NCI-H748 treated with DMSO at 0.1 percent for 48 hours (cell line): ENCODE results near the gene RHOF.

ENCODE experiments used
- DNase-seq: peaks from one replicate; lab custom pipeline; 2025; lab: John Stamatoyannopoulos, UW

Gene RHOF

DNA sequence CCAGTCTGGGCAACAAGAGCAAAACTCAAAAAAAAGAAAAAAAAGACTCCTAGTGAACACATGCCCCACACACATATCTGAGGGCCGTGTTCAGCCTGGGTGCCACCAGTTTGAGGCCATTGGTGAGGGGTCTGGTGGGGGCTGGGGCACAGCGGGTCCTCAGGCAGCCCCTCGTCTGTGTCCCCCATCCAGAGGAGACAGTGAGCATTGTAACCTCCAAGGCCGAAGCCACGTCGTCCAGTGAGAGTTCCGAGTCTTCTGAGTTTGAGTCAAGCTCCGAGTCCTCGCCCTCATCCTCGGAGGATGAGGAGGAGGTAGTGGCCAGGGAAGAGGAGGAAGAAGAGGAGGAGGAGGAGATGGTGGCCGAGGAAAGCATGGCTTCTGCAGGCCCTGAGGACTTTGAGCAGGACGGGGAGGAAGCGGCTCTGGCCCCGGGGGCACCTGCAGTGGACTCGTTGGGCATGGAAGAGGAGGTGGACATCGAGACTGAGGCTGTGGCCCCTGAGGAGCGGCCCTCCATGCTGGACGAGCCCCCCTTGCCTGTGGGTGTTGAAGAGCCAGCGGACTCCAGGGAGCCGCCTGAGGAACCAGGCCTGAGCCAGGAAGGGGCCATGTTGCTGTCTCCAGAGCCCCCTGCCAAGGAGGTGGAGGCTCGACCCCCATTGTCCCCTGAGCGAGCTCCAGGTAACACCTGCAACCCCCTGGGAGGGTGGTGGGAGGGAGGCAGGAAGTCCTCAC, 25.9 kb upstream of the RHOF start:
- DNase-seq = no peak

DNA sequence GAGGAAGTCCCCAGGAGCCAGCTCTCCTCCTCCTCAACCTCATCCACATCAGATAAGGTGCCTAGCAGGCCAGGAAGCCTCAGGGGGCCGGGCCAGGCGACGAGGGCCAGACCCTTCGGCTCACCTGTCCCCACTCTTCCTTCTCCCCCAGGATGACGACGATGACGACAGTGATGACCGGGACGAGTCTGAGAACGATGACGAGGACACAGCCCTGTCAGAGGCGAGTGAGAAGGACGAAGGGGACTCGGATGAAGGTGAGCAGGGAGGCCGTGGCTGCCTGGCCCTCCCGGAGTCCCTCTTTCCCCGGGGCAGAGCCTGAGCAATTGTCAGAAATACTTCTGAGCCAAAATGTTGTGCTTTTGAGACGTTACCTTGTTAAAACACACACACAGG, 24.2 kb upstream of the RHOF start:
- DNase-seq = no peak

GRCh38 chr12:121816925-121817647, 23.6 kb upstream of the RHOF start:
- DNase-seq = no peak

DNA sequence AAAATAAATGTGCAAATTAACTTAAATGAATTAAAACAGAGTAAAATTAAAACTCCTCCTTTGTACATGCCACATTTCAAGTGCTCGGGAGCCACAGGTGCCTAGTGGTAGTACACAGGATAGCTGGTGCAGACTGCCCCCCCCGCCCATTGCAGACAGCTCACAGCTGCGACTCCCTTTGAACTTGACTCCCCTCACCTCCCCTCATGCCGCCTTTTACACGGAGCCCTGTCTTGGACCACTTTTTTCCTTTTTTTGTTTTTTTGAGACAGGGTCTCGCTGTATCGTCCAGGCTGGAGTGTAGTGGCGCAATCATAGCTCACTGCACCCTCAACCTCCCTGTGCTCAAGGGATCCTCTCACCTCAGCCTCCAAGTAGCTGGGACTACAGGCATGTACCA, 21.8 kb upstream of the RHOF start:
- DNase-seq = no peak

GRCh38 chr12:121814429-121815119, 21.1 kb upstream of the RHOF start:
- DNase-seq = no peak

DNA sequence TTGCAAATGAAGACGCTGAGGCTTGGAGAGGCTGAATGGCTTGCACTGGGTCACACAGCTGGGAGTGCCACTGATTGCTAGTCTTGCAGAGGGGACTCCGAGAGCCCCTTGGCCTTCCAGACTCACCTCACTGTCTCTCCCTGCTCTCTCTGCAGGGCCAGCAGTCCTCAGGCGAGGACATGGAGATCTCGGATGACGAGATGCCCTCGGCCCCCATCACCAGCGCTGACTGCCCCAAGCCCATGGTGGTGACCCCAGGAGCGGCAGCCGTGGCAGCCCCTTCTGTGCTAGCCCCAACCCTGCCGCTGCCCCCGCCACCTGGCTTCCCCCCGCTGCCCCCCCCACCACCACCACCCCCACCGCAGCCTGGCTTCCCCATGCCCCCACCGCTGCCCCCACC, 20.5 kb upstream of the RHOF start:
- no peak for DNase-seq

GRCh38 chr12:121812921-121813896, 19.7 kb upstream of the RHOF start:
- no peak for DNase-seq

GRCh38 chr12:121812320-121812871, 18.9 kb upstream of the RHOF start:
- peak; percentile 26 for DNase-seq

GRCh38 chr12:121811434-121812319, 18.2 kb upstream of the RHOF start:
- peak; percentile 43 for DNase-seq

DNA sequence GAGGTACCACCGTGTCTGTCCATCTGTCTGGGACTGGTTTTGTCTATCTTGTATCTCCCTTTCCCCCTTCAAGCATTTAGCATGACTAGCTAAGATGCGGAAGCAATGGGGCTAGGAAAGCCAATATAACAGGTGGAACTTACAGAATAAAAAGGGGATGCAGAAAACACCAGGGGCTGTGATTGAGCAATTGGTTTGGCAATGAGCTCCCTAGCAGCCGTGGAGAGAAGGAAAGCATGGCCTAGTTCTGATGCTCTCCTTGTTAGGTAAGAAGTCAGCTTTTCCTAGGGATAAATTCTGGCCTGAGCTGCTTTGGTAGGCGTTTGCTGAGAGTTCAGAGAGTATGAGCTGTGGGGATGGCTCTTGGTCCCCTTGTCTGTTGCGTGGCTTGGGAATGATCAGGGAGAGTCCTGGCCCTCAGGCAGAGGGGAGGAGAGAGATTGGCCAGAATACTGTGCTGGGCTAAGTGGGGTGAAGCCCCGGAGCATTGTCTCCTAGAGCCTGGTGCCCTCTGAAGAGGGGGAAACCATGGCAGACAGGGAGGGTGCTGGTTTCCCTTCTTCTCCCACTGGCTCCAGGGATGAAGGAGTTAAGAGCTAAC, 17.4 kb upstream of the RHOF start:
- no peak for DNase-seq

GRCh38 chr12:121810234-121810817, 16.8 kb upstream of the RHOF start:
- DNase-seq = no peak

DNA sequence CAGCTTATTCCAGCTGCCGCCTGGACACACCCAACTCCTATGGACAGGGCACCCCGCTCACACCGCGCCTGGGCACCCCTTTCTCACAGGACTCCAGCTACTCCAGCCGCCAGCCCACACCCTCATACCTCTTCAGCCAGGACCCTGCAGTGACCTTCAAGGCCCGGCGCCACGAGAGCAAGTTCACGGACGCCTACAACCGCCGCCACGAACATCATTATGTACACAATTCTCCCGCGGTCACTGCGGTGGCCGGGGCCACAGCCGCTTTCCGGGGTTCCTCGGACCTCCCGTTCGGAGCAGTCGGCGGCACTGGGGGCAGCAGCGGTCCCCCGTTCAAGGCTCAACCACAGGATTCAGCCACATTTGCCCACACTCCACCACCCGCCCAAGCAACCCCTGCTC, 16.2 kb upstream of the RHOF start:
- no peak for DNase-seq

GRCh38 chr12:121808623-121809022, 15.1 kb upstream of the RHOF start:
- DNase-seq = no peak

DNA sequence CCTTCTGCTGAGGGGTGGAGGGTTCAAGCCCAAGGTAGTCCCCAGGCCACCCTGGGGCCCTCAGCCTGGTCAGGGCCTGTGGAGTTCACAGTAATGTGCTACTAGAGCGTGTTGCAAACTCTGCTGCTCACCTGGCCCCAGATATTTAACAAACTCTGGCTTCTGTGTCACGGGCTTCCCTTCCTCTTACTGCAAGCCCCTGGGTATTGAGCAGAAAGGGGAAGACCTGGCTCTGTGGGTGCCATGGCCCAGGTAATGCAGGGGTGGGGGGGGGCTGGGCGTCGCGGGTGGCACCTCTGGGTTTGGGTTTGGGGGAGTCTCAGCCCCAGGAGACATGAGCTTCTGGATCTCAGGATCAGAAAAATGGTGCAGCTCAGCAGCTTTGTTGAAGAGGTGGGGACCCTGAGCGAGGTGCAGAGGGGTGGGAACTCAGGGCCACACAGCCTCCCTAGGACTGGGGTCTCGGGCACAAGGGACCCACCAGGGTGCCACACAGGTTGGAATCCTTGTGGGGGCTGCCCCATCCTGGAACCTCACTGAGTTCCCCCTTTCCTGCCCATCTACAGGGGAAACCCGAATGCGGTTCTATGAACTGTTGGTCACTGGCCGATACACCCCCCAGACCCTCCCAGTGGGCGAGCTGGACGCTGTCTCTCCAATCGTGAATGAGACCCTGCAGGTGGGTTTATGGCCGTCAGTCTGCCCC, 14.3 kb upstream of the RHOF start:
- DNase-seq = no peak

DNA sequence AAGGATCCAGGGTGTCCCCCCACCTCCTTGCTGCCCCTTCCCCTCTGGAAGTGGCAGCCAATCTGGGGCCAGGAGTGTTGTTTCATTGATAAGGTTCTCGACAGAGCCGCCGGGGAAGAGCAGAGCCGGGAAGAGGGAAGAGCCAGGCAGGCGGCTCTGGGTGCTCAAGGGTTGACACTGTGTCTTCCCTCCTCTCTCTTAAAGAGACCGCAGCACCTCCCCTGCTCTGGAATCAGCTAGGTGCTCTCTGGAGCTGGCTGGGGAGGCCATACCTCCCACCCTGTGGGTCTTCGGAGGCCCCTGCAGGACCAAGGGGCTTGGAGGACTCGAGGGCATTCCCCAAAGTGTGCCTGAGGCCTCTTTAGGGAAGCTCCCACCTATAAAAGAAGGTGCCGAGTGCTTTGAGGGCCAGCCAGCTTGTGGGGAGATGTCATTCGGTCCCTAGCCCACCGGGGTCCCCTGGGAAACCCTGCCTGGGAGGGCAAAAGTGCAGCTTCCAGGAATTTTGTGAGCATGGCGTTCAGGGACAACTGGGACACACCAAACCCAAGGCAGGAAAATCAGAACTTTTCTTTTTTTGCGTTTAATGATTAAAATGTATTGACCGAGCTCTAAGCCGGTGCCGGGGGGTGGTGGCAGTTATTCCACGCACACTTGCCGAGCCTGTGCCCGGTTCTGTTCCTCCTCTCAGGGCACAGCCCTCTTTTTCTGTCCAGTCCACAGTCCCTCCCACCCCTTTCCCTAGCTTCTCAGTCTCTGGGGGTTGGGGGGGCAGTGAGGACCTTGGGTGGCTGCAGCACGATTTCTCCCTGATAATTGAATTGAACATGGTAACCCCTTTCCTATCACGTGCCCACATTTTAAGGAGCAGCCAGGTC, 13.3 kb upstream of the RHOF start:
- DNase-seq = no peak

DNA sequence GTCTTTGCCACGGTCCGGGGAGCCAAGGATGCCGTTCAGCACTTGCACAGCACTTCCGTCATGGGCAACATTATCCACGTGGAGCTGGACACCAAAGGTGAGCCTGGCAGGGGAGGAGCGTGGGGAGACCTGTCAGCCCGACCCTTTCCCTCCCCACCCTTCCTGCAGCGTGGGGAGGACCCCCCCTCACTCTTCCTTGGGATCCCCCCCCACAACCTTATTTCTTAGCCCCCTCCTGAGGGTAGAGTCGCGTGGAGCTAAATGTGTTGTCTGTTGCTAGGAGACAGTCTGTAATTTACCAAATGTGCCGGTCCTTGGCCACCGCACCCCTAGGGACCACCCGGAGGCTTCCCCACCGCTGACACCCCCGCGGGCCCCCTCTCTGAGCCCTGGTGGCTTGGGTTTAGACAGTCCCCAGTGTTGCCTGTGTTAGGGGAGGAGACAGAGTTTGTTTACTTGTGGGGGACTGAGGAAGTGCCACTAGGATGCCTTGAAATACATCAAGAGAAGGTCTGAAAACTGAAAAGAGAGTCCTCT, 12.6 kb upstream of the RHOF start:
- no peak for DNase-seq

DNA sequence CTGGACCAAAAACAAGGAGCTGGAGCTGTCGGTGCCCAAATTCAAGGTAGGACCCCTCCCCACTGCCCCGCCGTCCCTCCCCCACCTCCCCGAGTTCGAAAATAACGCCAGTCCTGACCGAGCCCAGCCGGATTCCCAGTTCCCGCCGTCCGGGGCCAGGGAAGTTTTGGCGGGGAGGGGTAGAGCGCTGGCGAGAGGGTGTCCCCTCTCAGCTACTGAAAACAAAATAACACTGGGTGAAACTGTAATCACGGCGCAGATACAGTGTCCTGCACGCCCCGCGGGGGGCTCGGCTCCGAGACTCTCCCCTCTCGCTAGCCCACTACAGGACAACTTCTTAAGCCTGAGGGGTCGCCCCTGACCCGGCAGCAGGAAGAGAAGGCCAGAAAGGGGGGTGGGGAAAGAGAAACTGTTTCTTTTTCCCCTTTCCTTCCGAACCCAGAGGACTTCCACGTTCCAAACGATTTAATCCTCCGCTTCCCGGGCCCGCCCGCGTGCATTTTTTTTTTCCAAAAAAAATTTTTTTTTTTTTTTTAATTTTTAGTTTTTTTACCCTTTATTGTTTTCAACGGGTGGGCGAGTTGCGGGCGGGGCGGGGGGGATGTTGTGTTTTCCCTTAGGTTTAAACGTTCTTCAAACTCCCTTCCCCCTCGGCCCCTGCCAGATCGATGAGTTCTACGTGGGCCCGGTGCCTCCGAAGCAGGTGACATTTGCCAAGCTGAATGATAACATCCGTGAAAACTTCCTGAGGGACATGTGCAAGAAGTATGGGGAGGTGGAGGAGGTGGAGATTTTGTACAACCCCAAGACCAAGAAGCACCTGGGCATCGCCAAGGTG, 11.9 kb upstream of the RHOF start:
- DNase-seq = peak; percentile 6
